Neural cell (in vitro differentiated cells): ENCODE measurements around the gene TRPM8. TPM values are rescaled to one million over a fixed set of nuclear protein-coding genes. Genes with fewer than 3 reads are reported as not detected.

Experiments
- H2AFZ ChIP-seq: fragments of 200-600, 300-800 bp; sonication (generic), shearing (Covaris generic); 2 replicates; pipeline ENCODE4 v1.6.0; 2014; ENCODE audit warnings: low read depth, mild to moderate bottlenecking, antibody characterized with exemption, low read length, moderate library complexity
- H3F3A ChIP-seq: fragments of 200-600 bp; shearing (Covaris generic); 2 replicates; pipeline ENCODE4 v1.6.1; 2016; ENCODE audit warnings: mild to moderate bottlenecking, moderate library complexity, mixed read lengths, antibody characterized with exemption, low read length; ENCODE audit not compliant: insufficient read depth, poor library complexity, severe bottlenecking
- H3K27ac ChIP-seq: fragments of 200-600, 300-800 bp; sonication (generic), shearing (Covaris generic); 2 replicates; pipeline ENCODE4 v1.5.1; 2014; ENCODE audit warnings: mild to moderate bottlenecking, low read length, moderate library complexity
- H3K27me3 ChIP-seq: fragments of 300-800, 200-600 bp; sonication (generic), shearing (Covaris generic); 2 replicates; pipeline ENCODE4 v1.6.0; 2014; ENCODE audit warnings: mild to moderate bottlenecking, low read depth, low read length, moderate library complexity; ENCODE audit not compliant: insufficient read depth
- H3K36me3 ChIP-seq: fragments of 300-800, 200-600 bp; sonication (generic), shearing (Covaris generic); 2 replicates; pipeline ENCODE4 v1.5.1; 2014; ENCODE audit warnings: mild to moderate bottlenecking, antibody characterized with exemption, low read length, moderate library complexity; ENCODE audit not compliant: insufficient read depth
- H3K4me2 ChIP-seq: fragments of 300-800, 200-600 bp; sonication (generic), shearing (Covaris generic); 2 replicates; pipeline ENCODE4 v1.6.0; 2014; ENCODE audit warnings: mild to moderate bottlenecking, low read length
- H3K4me3 ChIP-seq: fragments of 300-800, 200-600 bp; sonication (generic), shearing (Covaris generic); 2 replicates; pipeline ENCODE4 v1.5.1; 2014; ENCODE audit warnings: mild to moderate bottlenecking, low read length, moderate library complexity
- H3K79me2 ChIP-seq: fragments of 200-600 bp; shearing (Covaris generic); replicated peaks from 2 replicates; pipeline ENCODE4 v1.6.0; 2014; ENCODE audit warnings: mild to moderate bottlenecking, low read length, moderate library complexity; ENCODE audit not compliant: insufficient read depth
- H3K9ac ChIP-seq: fragments of 300-800, 200-600 bp; sonication (generic), shearing (Covaris generic); 2 replicates; pipeline ENCODE4 v1.6.1; 2016; ENCODE audit warnings: mild to moderate bottlenecking, low read length, mixed read lengths
- H3K9me2 ChIP-seq: fragments of 200-600 bp; shearing (Covaris generic); 2 replicates; pipeline ENCODE4 v1.6.1; 2016; ENCODE audit warnings: mild to moderate bottlenecking, low read length, mixed read lengths; ENCODE audit not compliant: insufficient read depth
- H3K9me3 ChIP-seq: fragments of 200-600, 300-800 bp; sonication (generic), shearing (Covaris generic); 2 replicates; pipeline ENCODE4 v1.6.1; 2016; ENCODE audit warnings: mild to moderate bottlenecking, mixed run types, low read length, moderate library complexity, mixed read lengths
- H4K20me1 ChIP-seq: fragments of 200-600 bp; shearing (Covaris generic); 2 replicates; pipeline ENCODE4 v1.6.1; 2016; ENCODE audit warnings: mild to moderate bottlenecking, mixed run types; ENCODE audit not compliant: insufficient read depth
- CTCF ChIP-seq: fragments of 450-650 bp; IDR thresholded peaks from 2 replicates; pipeline ENCODE4 v1.5.1; 2014; ENCODE audit warnings: antibody characterized with exemption, mild to moderate bottlenecking, moderate library complexity; ENCODE audit not compliant: poor library complexity, severe bottlenecking
- EP300 ChIP-seq: fragments of 450-650 bp; conservative IDR thresholded peaks from 2 replicates; pipeline ENCODE4 v1.6.1; 2014; ENCODE audit warnings: antibody characterized with exemption, mild to moderate bottlenecking, moderate library complexity; ENCODE audit not compliant: poor library complexity, severe bottlenecking
- MXI1 ChIP-seq: fragments of 450-650 bp; conservative IDR thresholded peaks from 2 replicates; pipeline ENCODE4 v1.6.1; 2014; ENCODE audit warnings: antibody characterized with exemption, mild to moderate bottlenecking; ENCODE audit not compliant: poor library complexity, severe bottlenecking
- SMC3 ChIP-seq: fragments of 450-650 bp; conservative IDR thresholded peaks from 2 replicates; pipeline ENCODE4 v1.6.1; 2014; ENCODE audit warnings: antibody characterized with exemption, mild to moderate bottlenecking, moderate library complexity; ENCODE audit not compliant: poor library complexity
- TAF1 ChIP-seq: IDR thresholded peaks from 2 replicates; pipeline ENCODE4 v1.6.1; 2012; ENCODE audit warnings: low read depth
- polyA plus RNA-seq: library from polyadenylated mRNA; depleted of rRNA; stranded (reverse); fragments of >200 nt; gene quantifications from 2 replicates; pipeline ENCODE4 v1.2.3, GENCODE V29; 2014
- TF ChIP-seq, protein P1 (sequence below): IDR thresholded peaks from 2 replicates; pipeline ENCODE4 v1.6.1; 2012; ENCODE audit warnings: borderline replicate concordance

Gene TRPM8
- polyA plus RNA-seq, 1 donor from 2014 or later = not detected

DNA sequence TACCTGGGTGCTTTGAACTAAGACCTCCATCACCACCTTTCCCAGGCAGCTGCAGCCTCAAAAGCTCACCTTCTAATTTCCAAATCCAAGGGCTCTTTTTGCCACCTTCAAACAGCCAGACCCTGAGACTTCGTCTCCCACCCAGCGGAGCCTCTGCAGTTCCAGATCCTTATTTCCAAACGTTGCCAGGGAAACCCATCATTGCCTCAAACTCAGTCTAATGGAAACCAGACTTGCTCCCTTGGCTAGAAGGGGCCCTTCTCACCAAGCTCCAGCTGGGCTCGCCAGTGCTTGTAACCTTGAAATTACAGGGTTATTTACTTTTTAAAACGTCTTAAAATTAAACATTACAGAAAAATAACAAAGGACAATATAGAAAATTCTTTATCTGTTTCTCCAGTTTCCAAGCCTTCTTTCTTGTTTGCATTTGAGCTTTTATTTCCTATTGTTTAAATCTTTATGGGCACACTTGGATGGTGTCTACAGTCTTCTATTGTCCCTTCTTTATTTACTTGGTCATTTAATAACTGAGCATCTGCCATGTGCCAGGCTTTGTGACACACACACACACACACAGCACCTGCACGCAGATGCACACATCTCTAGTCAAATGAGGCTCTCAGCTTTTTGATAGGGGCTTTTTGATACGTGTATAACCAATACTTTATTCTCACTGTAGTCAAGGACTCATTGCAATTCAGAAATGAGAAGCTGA, 36.1 kb downstream of the TRPM8 start:
- no peak overlapping the region for H2AFZ ChIP-seq
- H3K9me3 ChIP-seq = no peaks in the 10 kb centered on the region
- H3K27ac ChIP-seq = no peak overlapping the region
- H3K9me2 ChIP-seq = no peaks in the 10 kb centered on the region
- no peaks in the 10 kb centered on the region for H3K27me3 ChIP-seq
- H3K4me2 ChIP-seq = no peak overlapping the region
- no peak for TF ChIP-seq TAF1
- TF ChIP-seq, protein P1, sequence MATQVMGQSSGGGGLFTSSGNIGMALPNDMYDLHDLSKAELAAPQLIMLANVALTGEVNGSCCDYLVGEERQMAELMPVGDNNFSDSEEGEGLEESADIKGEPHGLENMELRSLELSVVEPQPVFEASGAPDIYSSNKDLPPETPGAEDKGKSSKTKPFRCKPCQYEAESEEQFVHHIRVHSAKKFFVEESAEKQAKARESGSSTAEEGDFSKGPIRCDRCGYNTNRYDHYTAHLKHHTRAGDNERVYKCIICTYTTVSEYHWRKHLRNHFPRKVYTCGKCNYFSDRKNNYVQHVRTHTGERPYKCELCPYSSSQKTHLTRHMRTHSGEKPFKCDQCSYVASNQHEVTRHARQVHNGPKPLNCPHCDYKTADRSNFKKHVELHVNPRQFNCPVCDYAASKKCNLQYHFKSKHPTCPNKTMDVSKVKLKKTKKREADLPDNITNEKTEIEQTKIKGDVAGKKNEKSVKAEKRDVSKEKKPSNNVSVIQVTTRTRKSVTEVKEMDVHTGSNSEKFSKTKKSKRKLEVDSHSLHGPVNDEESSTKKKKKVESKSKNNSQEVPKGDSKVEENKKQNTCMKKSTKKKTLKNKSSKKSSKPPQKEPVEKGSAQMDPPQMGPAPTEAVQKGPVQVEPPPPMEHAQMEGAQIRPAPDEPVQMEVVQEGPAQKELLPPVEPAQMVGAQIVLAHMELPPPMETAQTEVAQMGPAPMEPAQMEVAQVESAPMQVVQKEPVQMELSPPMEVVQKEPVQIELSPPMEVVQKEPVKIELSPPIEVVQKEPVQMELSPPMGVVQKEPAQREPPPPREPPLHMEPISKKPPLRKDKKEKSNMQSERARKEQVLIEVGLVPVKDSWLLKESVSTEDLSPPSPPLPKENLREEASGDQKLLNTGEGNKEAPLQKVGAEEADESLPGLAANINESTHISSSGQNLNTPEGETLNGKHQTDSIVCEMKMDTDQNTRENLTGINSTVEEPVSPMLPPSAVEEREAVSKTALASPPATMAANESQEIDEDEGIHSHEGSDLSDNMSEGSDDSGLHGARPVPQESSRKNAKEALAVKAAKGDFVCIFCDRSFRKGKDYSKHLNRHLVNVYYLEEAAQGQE = no peak
- H3K9ac ChIP-seq = no peak overlapping the region
- H4K20me1 ChIP-seq = no peaks in the 10 kb centered on the region
- no peaks in the 10 kb centered on the region for H3K36me3 ChIP-seq
- H3K4me3 ChIP-seq = no peak overlapping the region
- no peaks in the 10 kb centered on the region for H3K79me2 ChIP-seq
- no peaks in the 10 kb centered on the region for H3F3A ChIP-seq

DNA sequence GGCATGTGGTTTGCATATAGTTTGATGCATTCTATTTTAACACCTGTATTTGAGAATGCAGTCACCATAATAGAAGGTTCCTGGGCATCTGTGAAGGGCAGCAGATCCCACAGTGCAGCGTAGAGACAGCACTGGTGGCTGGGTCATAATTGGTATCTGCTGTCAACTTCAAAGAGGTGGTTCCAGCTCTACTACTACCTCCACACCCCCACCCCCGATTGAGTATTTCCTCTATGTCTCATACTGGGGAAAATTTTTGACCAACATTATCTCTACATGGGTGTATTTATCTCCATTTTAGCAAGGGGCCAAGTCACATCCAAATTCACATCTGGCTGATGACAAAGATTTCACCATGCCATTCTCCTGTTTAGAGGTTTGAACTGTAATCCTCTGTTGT, 43.0 kb downstream of the TRPM8 start:
- Histone ChIP-seq H3K4me3 (no peak overlapping the region), H3K9ac (no peak overlapping the region), H3K79me2 (no peaks in the 10 kb centered on the region), H4K20me1 (no peaks in the 10 kb centered on the region), H3K36me3 (no peaks in the 10 kb centered on the region), H3K9me2 (no peaks in the 10 kb centered on the region), H3K27ac (no peak overlapping the region), H3K9me3 (no peaks in the 10 kb centered on the region), H3F3A (no peaks in the 10 kb centered on the region), H3K27me3 (no peaks in the 10 kb centered on the region), H3K4me2 (no peak overlapping the region), H2AFZ (no peak overlapping the region)
- TF ChIP-seq, protein P1 = no peak
- no peak for TF ChIP-seq MXI1
- TF ChIP-seq EP300 = no peak
- TF ChIP-seq CTCF = no peak
- TF ChIP-seq SMC3 = no peak
